DND-41 (cell line): ENCODE measurements around the gene PTDSS2.
A peak's percentile ranks its signal among the peaks of the same experiment; 100 is the strongest.

Source experiments
- ATAC-seq: fragments of 200-7000 bp; cut with Tn5 transposase; 3 replicates; pipeline ENCODE4 v1.9.1; 2021; ENCODE audit warnings: low read depth; ENCODE audit not compliant: insufficient read depth
- DNase-seq: peaks from one replicate; pipeline ENCODE4 v3.0.0-alpha.2; 2020
- H2AFZ ChIP-seq: 2 replicates; pipeline ENCODE4 v1.6.0; 2012; ENCODE audit warnings: low read depth, low read length
- H3K27ac ChIP-seq: 2 replicates; pipeline ENCODE4 v1.5.1; 2012; ENCODE audit warnings: low read length, inconsistent platforms
- H3K27me3 ChIP-seq: fragments of 200-600 bp; sonication (generic); 2 replicates; pipeline ENCODE4 v1.6.0; 2012; ENCODE audit warnings: low read length, mild to moderate bottlenecking, inconsistent platforms; ENCODE audit not compliant: insufficient read depth, poor library complexity
- H3K36me3 ChIP-seq: 2 replicates; pipeline ENCODE4 v1.5.1; 2012; ENCODE audit warnings: low read length, inconsistent platforms; ENCODE audit not compliant: insufficient read depth
- H3K4me1 ChIP-seq: 2 replicates; pipeline ENCODE4 v1.5.1; 2012; ENCODE audit warnings: mild to moderate bottlenecking, low read length; ENCODE audit not compliant: insufficient read depth
- H3K4me2 ChIP-seq: 2 replicates; pipeline ENCODE4 v1.6.0; 2012; ENCODE audit warnings: mild to moderate bottlenecking, moderate library complexity, low read length, inconsistent platforms; ENCODE audit not compliant: insufficient read depth
- H3K4me3 ChIP-seq, 2 experiments: fragments of 200-600 bp in 1 of 2; shearing (Covaris generic) in 1 of 2; 2 replicates each; pipeline ENCODE4 v1.5.1; 2012 to 2016; ENCODE audit warnings: inconsistent platforms in 2 of 2, low read length in 2 of 2, mild to moderate bottlenecking in 2 of 2, low read depth in 1 of 2, moderate library complexity in 1 of 2
- H3K79me2 ChIP-seq: 2 replicates; pipeline ENCODE4 v1.6.0; 2012; ENCODE audit warnings: low read length, inconsistent platforms; ENCODE audit not compliant: insufficient read depth
- H3K9ac ChIP-seq: 2 replicates; pipeline ENCODE4 v1.6.0; 2012; ENCODE audit warnings: low read depth, mild to moderate bottlenecking, inconsistent platforms, low read length, moderate library complexity
- H3K9me3 ChIP-seq: 2 replicates; pipeline ENCODE4 v1.5.1; 2012; ENCODE audit warnings: low read length, moderate library complexity, mild to moderate bottlenecking, inconsistent platforms; ENCODE audit not compliant: insufficient read depth, severe bottlenecking
- H4K20me1 ChIP-seq: 2 replicates; pipeline ENCODE4 v1.6.0; 2012; ENCODE audit warnings: low read length; ENCODE audit not compliant: insufficient read depth
- EZH2 ChIP-seq: IDR thresholded peaks from 3 replicates; pipeline ENCODE4 v1.6.1; 2012; ENCODE audit warnings: borderline replicate concordance, low read depth, mild to moderate bottlenecking, moderate library complexity, low read length, inconsistent platforms; ENCODE audit not compliant: severe bottlenecking
- TF ChIP-seq, protein P1 (sequence below): IDR thresholded peaks from 2 replicates; pipeline ENCODE4 v1.5.1; 2012; ENCODE audit warnings: borderline replicate concordance, low read length, moderate library complexity, mild to moderate bottlenecking; ENCODE audit not compliant: poor library complexity, severe bottlenecking; ENCODE audit errors: extremely low read depth

Gene PTDSS2

DNA sequence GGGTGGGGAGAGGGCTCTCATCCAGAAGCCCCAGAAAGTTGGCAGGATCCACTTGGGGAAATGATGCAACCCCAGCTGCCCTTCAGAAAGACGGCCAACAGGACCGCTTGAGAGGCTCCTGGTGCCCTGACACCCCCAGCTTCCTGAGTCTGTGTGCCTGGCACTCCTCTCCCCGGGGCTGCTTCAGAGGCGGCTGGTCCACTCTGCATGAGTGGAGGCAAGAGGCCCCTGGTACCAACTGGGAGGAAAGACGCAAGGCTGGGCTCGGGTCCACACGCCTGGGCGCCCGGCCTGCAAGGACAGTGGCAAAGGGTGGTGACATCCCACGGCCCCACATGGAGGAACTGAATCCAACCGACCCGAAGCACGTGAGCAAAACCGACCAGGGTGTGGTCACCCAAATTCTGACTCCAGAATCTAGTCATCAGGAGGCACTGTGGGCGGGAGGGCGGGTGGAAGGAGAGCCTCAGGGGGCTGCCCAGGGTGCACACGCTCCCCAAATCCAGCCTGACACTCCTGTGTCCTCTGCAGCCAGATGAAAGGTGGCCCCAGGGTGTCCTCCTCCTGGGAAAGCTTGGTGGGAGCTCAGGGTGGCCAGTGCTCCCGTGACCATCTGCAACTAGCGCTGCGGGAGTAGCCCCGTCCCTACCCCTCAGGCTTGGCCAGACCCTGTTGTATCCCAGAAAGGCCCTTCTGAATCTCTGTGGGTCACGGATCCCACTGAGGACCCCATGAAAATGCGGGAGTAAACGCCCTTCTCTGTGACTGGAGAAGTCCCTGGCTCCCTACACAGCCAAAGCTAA lies 53.3 kb downstream of the PTDSS2 start:
- H3K9ac ChIP-seq: no peak overlapping the region
- no peak overlapping the region for H3K27ac ChIP-seq

DNA sequence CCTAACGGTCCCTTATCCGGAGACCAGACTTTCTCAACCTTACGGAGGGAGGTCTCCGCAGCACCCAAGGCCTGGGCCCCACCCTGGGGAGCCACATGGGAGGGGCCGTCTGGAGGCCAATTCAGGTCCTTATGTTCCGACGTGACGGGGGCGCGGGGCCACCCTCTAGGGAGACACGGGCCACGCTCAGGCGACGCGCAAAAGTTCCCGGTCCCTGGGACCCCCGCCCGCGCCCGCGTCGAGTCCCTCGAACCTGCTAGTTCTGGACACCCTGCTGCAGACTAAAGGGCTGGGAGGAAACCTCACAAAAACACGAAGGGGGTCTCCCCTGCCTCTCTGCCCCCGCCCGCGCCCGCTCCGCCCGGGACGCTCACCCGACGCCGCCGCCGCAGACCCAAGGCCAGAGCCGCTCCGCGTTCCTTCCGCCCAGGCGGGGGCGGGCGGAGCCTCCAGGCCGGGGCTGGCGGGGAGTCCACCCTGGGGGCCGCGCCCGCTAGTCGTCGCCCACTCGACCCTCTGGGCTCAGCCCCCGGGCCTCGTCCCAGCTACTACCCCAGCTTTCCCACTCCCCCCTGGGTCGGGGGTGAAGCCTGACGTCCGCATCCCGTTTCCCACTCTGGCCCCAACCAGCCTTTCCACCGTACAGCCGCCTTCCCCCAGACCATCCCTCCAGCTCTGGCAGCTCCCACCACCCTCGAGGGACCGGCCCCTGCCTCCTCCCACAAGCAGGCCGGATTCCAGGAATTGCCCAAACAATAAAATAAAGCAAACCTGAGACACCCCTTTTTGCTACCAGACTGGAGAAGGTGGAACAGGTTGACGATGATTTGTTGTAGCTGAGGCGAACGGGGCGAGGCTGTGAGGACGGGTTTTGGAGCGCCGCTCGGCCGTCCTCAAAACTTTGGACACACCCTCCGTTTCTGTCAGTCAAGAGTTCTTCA lies 54.2 kb downstream of the PTDSS2 start:
- ATAC-seq (no peak), DNase-seq (no peak)
- Histone ChIP-seq H3K36me3 (peaks cover 61% of the 10 kb centered on the region), H3K27ac (0 out of 2 replicates have a peak overlapping the region, but pooled peaks have one; percentile 24), H3K4me1 (peaks cover 27% of the 10 kb centered on the region), H3K79me2 (peaks cover 60% of the 10 kb centered on the region), H4K20me1 (peaks cover 40% of the 10 kb centered on the region), H3K9me3 (no peaks in the 10 kb centered on the region), H3K4me3 (no peak overlapping the region), H2AFZ (no peak overlapping the region), H3K4me2 (peak overlapping the region; percentile 81; the same call in 1 of the 2 replicates), H3K27me3 (no peaks in the 10 kb centered on the region), H3K9ac (peak overlapping the region; percentile 88; the same call in 1 of the 2 replicates)
- no peak for TF ChIP-seq EZH2
- TF ChIP-seq, protein P1, sequence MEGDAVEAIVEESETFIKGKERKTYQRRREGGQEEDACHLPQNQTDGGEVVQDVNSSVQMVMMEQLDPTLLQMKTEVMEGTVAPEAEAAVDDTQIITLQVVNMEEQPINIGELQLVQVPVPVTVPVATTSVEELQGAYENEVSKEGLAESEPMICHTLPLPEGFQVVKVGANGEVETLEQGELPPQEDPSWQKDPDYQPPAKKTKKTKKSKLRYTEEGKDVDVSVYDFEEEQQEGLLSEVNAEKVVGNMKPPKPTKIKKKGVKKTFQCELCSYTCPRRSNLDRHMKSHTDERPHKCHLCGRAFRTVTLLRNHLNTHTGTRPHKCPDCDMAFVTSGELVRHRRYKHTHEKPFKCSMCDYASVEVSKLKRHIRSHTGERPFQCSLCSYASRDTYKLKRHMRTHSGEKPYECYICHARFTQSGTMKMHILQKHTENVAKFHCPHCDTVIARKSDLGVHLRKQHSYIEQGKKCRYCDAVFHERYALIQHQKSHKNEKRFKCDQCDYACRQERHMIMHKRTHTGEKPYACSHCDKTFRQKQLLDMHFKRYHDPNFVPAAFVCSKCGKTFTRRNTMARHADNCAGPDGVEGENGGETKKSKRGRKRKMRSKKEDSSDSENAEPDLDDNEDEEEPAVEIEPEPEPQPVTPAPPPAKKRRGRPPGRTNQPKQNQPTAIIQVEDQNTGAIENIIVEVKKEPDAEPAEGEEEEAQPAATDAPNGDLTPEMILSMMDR: no peak

More for the DNA sequence above, 53.3 kb downstream of the PTDSS2 start:
- H3K79me2 ChIP-seq: peaks cover 60% of the 10 kb centered on the region
- no peaks in the 10 kb centered on the region for H3K27me3 ChIP-seq
- no peak overlapping the region for H3K4me2 ChIP-seq
- ATAC-seq (no peak), DNase-seq (no peak)
- H4K20me1 ChIP-seq: peaks cover 46% of the 10 kb centered on the region
- H3K4me3 ChIP-seq: no peak overlapping the region
- H3K9me3 ChIP-seq: no peaks in the 10 kb centered on the region
- TF ChIP-seq EZH2: no peak
- TF ChIP-seq, protein P1: no peak
- H3K36me3 ChIP-seq: peaks cover 63% of the 10 kb centered on the region
- H2AFZ ChIP-seq: no peak overlapping the region
- peaks cover 27% of the 10 kb centered on the region for H3K4me1 ChIP-seq

GRCh38 chr11:504994-505344 lies 54.9 kb downstream of the PTDSS2 start:
- peak overlapping the region in 1 of 2 experiments; percentile 85; a peak in 2 of 4 replicates for H3K4me3 ChIP-seq
- H3K4me2 ChIP-seq: peak overlapping the region; percentile 81; the same call in 1 of the 2 replicates
- peaks cover 35% of the 10 kb centered on the region for H4K20me1 ChIP-seq

More at GRCh38 chr11:504994-505344, 54.9 kb downstream of the PTDSS2 start:
- ATAC-seq: no peak
- peaks cover 60% of the 10 kb centered on the region for H3K79me2 ChIP-seq
- no peak for DNase-seq
- no peaks in the 10 kb centered on the region for H3K27me3 ChIP-seq
- peaks cover 27% of the 10 kb centered on the region for H3K4me1 ChIP-seq
- H3K9me3 ChIP-seq: no peaks in the 10 kb centered on the region
- no peak overlapping the region for H2AFZ ChIP-seq
- no peak overlapping the region for H3K27ac ChIP-seq
- peak overlapping the region; percentile 88 for H3K9ac ChIP-seq
- peaks cover 59% of the 10 kb centered on the region for H3K36me3 ChIP-seq
- TF ChIP-seq, protein P1: no peak
- TF ChIP-seq EZH2: no peak
